DOHH2 (cell line): ENCODE results near the gene XKRX.

Experiments used
- H3F3A ChIP-seq: fragments of 200-600 bp; sonication (generic), shearing (Covaris generic); 2 replicates; pipeline ENCODE4 v1.6.0; 2016; ENCODE audit warnings: antibody characterized with exemption, mild to moderate bottlenecking; ENCODE audit not compliant: control insufficient read depth, insufficient read depth
- H3K27ac ChIP-seq: fragments of 200-600 bp; sonication (generic); 2 replicates; pipeline ENCODE4 v1.5.1; 2014; ENCODE audit warnings: low read depth, mild to moderate bottlenecking, low read length, moderate library complexity
- H3K27me3 ChIP-seq: fragments of 200-600 bp; sonication (generic); 2 replicates; pipeline ENCODE4 v1.6.1; 2014; ENCODE audit warnings: mild to moderate bottlenecking, low read length, mixed read lengths; ENCODE audit not compliant: control insufficient read depth
- H3K36me3 ChIP-seq: fragments of 200-600 bp; sonication (generic); 2 replicates; pipeline ENCODE4 v1.6.1; 2014; ENCODE audit warnings: mild to moderate bottlenecking, low read length, moderate library complexity, mixed read lengths; ENCODE audit not compliant: control insufficient read depth
- H3K4me1 ChIP-seq: fragments of 200-600 bp; sonication (generic); 2 replicates; pipeline ENCODE4 v1.6.1; 2014; ENCODE audit warnings: mild to moderate bottlenecking, low read length, mixed read lengths; ENCODE audit not compliant: control insufficient read depth
- H3K4me2 ChIP-seq: fragments of 200-600 bp; sonication (generic); 2 replicates; pipeline ENCODE4 v1.6.0; 2014; ENCODE audit warnings: mild to moderate bottlenecking, low read length, moderate library complexity
- H3K4me3 ChIP-seq: fragments of 200-600 bp; sonication (generic); 2 replicates; pipeline ENCODE4 v1.5.1; 2014; ENCODE audit warnings: mild to moderate bottlenecking, low read length, mixed read lengths
- H3K79me2 ChIP-seq: fragments of 200-600 bp; sonication (generic); 2 replicates; pipeline ENCODE4 v1.6.1; 2014; ENCODE audit warnings: mild to moderate bottlenecking, low read length, mixed read lengths; ENCODE audit not compliant: control insufficient read depth
- H3K9me2 ChIP-seq: fragments of 200-600 bp; sonication (generic); replicated peaks from 2 replicates; pipeline ENCODE4 v1.6.1; 2014; ENCODE audit warnings: mild to moderate bottlenecking, low read length, mixed read lengths; ENCODE audit not compliant: control insufficient read depth
- H3K9me3 ChIP-seq: fragments of 200-600 bp; sonication (generic); 2 replicates; pipeline ENCODE4 v1.6.1; 2014; ENCODE audit warnings: antibody characterized with exemption, low read length, mixed read lengths; ENCODE audit not compliant: control insufficient read depth, insufficient read depth
- H4K20me1 ChIP-seq: fragments of 200-600 bp; sonication (generic); 2 replicates; pipeline ENCODE4 v1.6.0; 2014; ENCODE audit warnings: low read depth, mild to moderate bottlenecking, antibody characterized with exemption, low read length, moderate library complexity; ENCODE audit not compliant: control insufficient read depth, insufficient read depth
- EZH2phosphoT487 ChIP-seq: fragments of 200-600 bp; sonication (generic); IDR thresholded peaks from 2 replicates; pipeline ENCODE4 v1.6.1; 2017; ENCODE audit warnings: borderline replicate concordance, mild to moderate bottlenecking, antibody characterized with exemption, low read length, moderate library complexity, mixed read lengths
- TF ChIP-seq, protein P1 (sequence below): fragments of 200-600 bp; sonication (generic); IDR thresholded peaks from one replicate; pipeline ENCODE4 v1.5.1; 2014; ENCODE audit warnings: antibody characterized with exemption, mild to moderate bottlenecking, low read depth, low read length; ENCODE audit not compliant: poor library complexity, severe bottlenecking

The XKRX gene

DNA sequence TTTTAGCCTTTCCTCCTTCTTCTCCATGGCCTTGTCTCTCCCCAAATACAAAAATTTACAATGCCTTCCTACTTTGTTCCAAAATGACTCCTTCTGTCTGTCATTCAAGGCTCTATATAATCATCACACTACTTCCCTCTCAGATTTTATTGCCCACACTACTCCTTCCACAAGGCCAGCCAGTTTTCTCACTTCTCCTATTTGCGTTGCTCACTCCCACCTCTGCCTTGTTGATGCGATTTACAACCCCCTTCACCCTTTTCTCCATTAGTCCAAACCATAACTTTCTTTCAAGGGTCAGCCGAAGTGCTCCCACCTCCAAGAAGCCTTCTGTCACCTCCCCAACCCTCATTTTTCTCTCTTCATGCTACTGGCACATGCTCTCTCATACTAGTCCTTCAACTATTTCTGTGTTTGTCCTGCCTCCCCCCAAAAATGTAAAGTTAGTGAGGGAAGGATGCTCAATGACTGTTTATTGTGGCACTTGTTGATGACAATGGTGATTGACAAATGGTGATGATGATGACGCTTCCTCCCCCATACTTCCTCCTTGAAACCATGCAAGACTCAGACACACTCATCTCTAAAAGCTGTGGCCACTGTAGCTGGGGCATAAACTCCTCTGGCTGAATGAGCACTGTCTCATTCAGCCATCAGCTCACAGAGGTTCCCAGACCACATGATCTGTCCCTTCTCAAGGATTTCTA, 2.7 kb upstream of the XKRX start:
- TF ChIP-seq, protein P1, sequence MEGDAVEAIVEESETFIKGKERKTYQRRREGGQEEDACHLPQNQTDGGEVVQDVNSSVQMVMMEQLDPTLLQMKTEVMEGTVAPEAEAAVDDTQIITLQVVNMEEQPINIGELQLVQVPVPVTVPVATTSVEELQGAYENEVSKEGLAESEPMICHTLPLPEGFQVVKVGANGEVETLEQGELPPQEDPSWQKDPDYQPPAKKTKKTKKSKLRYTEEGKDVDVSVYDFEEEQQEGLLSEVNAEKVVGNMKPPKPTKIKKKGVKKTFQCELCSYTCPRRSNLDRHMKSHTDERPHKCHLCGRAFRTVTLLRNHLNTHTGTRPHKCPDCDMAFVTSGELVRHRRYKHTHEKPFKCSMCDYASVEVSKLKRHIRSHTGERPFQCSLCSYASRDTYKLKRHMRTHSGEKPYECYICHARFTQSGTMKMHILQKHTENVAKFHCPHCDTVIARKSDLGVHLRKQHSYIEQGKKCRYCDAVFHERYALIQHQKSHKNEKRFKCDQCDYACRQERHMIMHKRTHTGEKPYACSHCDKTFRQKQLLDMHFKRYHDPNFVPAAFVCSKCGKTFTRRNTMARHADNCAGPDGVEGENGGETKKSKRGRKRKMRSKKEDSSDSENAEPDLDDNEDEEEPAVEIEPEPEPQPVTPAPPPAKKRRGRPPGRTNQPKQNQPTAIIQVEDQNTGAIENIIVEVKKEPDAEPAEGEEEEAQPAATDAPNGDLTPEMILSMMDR, result no peak
- no peak for TF ChIP-seq EZH2phosphoT487
- Histone ChIP-seq H3K4me3 (no peak overlapping the region), H3K27ac (no peak overlapping the region), H3K79me2 (no peaks in the 10 kb centered on the region), H4K20me1 (no peaks in the 10 kb centered on the region), H3K9me3 (peaks cover 4% of the 10 kb centered on the region), H3K9me2 (no peaks in the 10 kb centered on the region), H3K4me2 (no peak overlapping the region), H3K4me1 (peaks cover 13% of the 10 kb centered on the region), H3K36me3 (no peaks in the 10 kb centered on the region), H3K27me3 (peaks cover 14% of the 10 kb centered on the region), H3F3A (no peaks in the 10 kb centered on the region)

DNA sequence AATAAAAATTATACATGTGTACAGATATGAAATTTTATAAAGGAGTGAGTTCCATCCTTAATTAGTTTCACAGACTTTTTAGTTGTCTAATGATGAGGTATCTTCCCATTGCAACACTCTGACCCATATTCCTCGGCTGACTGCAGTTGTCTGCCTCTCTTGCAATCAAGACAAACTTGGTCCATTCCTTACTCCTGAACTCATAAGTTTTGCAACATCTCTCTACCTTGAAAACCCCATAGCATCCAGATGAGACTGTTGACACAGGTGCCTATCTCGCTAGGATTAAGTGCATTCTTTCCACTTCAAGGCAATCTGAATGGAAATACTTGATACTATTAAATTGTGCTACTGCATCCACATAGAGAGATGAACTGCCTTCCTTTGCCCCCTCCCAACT, 2.3 kb downstream of the XKRX start:
- H3K4me1 ChIP-seq, result peaks cover 13% of the 10 kb centered on the region
- H3F3A ChIP-seq, result no peaks in the 10 kb centered on the region
- TF ChIP-seq EZH2phosphoT487, result no peak
- TF ChIP-seq, protein P1, result no peak
- peaks cover 14% of the 10 kb centered on the region for H3K27me3 ChIP-seq
- H3K4me3 ChIP-seq, result no peak overlapping the region
- H3K9me2 ChIP-seq, result no peaks in the 10 kb centered on the region
- H3K4me2 ChIP-seq, result no peak overlapping the region
- no peaks in the 10 kb centered on the region for H3K36me3 ChIP-seq
- H3K27ac ChIP-seq, result no peak overlapping the region
- H4K20me1 ChIP-seq, result no peaks in the 10 kb centered on the region
- no peaks in the 10 kb centered on the region for H3K79me2 ChIP-seq
- peaks cover 2% of the 10 kb centered on the region for H3K9me3 ChIP-seq

DNA sequence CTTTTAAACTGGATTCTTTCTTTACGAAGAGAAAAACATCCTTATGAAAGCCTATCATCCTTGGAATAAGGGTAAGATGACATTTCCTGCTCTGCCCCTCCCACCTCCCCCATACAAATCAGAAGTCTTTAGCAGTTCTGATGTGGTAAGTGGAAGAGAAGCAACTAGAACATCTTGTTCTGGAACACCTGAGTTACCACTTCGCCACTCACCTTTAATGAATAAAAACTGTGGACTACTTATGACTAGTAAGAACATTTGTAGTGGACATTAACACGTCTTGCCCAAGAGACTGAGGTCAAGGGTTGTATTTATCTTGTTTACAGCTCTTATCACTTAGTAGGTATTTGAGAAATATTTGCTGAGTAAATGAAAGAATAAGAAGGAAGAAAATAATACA, 4.3 kb downstream of the XKRX start:
- H3K27me3 ChIP-seq, result peaks cover 14% of the 10 kb centered on the region
- no peak overlapping the region for H3K27ac ChIP-seq
- H3K9me2 ChIP-seq, result no peaks in the 10 kb centered on the region
- no peak overlapping the region for H3K4me3 ChIP-seq
- H3K4me2 ChIP-seq, result no peak overlapping the region
- no peaks in the 10 kb centered on the region for H4K20me1 ChIP-seq
- no peaks in the 10 kb centered on the region for H3K36me3 ChIP-seq
- no peak for TF ChIP-seq EZH2phosphoT487
- TF ChIP-seq, protein P1, result no peak
- no peaks in the 10 kb centered on the region for H3K9me3 ChIP-seq
- H3K4me1 ChIP-seq, result peaks cover 6% of the 10 kb centered on the region
- H3K79me2 ChIP-seq, result no peaks in the 10 kb centered on the region
- no peaks in the 10 kb centered on the region for H3F3A ChIP-seq
